Heart right ventricle (tissue), 16 donors: Measurements from ENCODE around the gene KIF21B. TPM values are rescaled to one million over a fixed set of nuclear protein-coding genes. Genes with fewer than 3 reads are reported as not detected.

Experiments
- ATAC-seq, 8 donors: fragments of 200-7000 bp; cut with Tn5 transposase; one replicate each; pipeline ENCODE4 v1.9.1; 2020; ENCODE audit warnings: mild to moderate bottlenecking in 8 of 8, moderate library complexity in 8 of 8, moderate number of reproducible peaks in 1 of 8
- DNase-seq, 2 donors: peaks; one replicate each; pipeline ENCODE4 v3.0.0-alpha.2; 2020
- H3K27ac ChIP-seq, 10 donors: fragments of 200-600 bp; sonication (generic) in 2 of 10; one replicate each; pipeline versions ENCODE4 v1.5.0 to v1.8.0; 2020 to 2022; ENCODE audit warnings: mild to moderate bottlenecking in 3 of 10
- H3K27me3 ChIP-seq, 7 donors: fragments of 200-600 bp; one replicate each; pipeline ENCODE4 v1.8.0; 2021 to 2022; ENCODE audit warnings: mild to moderate bottlenecking in 2 of 7
- H3K36me3 ChIP-seq, 9 donors: fragments of 200-600 bp; sonication (generic) in 1 of 9; one replicate each; pipeline versions ENCODE4 v1.5.0 to v1.8.0; 2020 to 2022; ENCODE audit warnings: mild to moderate bottlenecking in 2 of 9
- H3K4me1 ChIP-seq, 9 donors: fragments of 200-600 bp; sonication (generic) in 1 of 9; one replicate each; pipeline versions ENCODE4 v1.5.0 to v1.8.0; 2020 to 2022; ENCODE audit warnings: mild to moderate bottlenecking in 4 of 9
- H3K4me3 ChIP-seq, 10 donors: fragments of 200-600 bp; sonication (generic) in 2 of 10; one replicate each; pipeline versions ENCODE4 v1.5.0 to v1.8.0; 2020 to 2022; ENCODE audit warnings: mild to moderate bottlenecking in 7 of 10, moderate library complexity in 2 of 10
- H3K9me3 ChIP-seq, 11 donors: fragments of 200-600 bp in 10 of 11; sonication (generic) in 2 of 11; one replicate each; pipeline versions ENCODE4 v1.5.0 to v1.8.0; 2013 to 2022; ENCODE audit warnings: mild to moderate bottlenecking in 2 of 11, control low read depth in 1 of 11, moderate library complexity in 1 of 11
- WGBS, 2 donors: extraction: QIAGEN DNeasy Blood & Tissue Kit; methylation state at CpG; one replicate each; pipeline ENCODE4 v1.1.7; 2013; ENCODE audit warnings: inconsistent platforms in 1 of 2; 5-methylcytosine and 5-hydroxymethylcytosine counted together
- intact Hi-C, 10 donors: fragments of 100-400 bp; cut with DNase I; formaldehyde crosslinking; loops; one replicate each; pipeline versions ENCODE4 v1.11.1 to v1.14.2; 2022
- polyA plus RNA-seq, 2 donors: library from polyadenylated mRNA; stranded (reverse); fragments of 200-250 nt; gene quantifications; one replicate each; pipeline ENCODE4 v1.2.3, GENCODE V29; 2013
- total RNA-seq, 10 donors: library from RNA; stranded (reverse); fragmentation: NEBNext Ultra II Directional in 3 of 10; extraction: Animal tissue kit (Norgen Biotek cat#: 25700) in 3 of 10; gene quantifications; one replicate each; pipeline versions ENCODE4 v1.2.1 to v1.2.4, GENCODE V29; 2021 to 2023
- TF ChIP-seq, protein P1 (sequence below), 9 donors: fragments of 200-600 bp; sonication (generic) in 2 of 9; IDR thresholded peaks; one replicate each; pipeline versions ENCODE4 v1.5.0 to v1.8.0; 2021 to 2022; ENCODE audit warnings: antibody characterized with exemption in 9 of 9, mild to moderate bottlenecking in 5 of 9, moderate library complexity in 1 of 9
- donor health status: Arrhythmogenic right ventricular cardiomyopathy.
- donor health status: ischemic (EF 13 %, LVEDD 7.1; RV severe dilation, severe dysfunction).
- donor health status: healthy with polysubstance abuse.
- donor health status: DM: no; HTN: yes; CAD: no.
- donor health status: DM: no; HTN: no; CAD: no.
- donor health status: ischemic (EF 25% LVEDD 6.9; RV normal size, moderate dysfunction).
- donor health status: ischemic (EF 25% LVEDD 5.7; RV mildly dilated, moderate dysfunction).
- donor health status: healthy.
- donor health status: DM: yes; HTN: yes; CAD: no.
- donor health status: Ischemic cardiomyopathy.
- donor health status: ischemic (EF 35%, LVEDD 5.7; RV mildly dilated, moderate dysfunction).
- donor health status: nonischemic (EF 11% LVEDD 7.7; RV severe dilation, severe dysfunction).
- donor health status: DM: yes; HTN: yes; CAD: no.
- donor health status: PGD.
- donor health status: ischemic (EF 29% LVEDD 5.4; RV normal size, mild dysfunction).
- donor health status: nonischemic (EF 23%, LVEDD 6.1; RV moderate dilation, normal function).

Gene KIF21B
- total and polyA plus RNA-seq, 12 donors: 0.10 to 2.6 (median 0.41) TPM

DNA sequence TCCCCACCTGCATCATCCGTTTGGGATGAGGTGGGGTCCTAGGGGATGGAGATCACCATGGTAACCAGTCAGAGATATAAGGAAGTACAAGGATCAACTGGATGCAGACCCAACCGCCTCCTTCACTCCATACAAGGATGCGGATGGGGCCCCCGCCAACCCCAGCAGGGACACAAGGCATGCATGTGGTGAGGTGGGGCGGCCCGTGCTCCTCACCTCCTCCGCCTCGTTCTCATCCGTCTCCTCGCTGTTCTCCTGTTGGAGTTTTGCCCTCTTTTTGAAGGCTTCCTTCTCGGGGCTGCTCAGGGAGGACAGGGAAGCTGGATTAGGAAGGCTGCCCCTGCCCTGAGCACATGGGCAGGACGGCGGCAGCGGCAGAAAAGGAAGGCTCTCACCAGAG lies 23.8 kb downstream of the KIF21B start:
- no peak for DNase-seq
- Histone ChIP-seq H3K27ac (no peak overlapping the region), H3K9me3 (no peaks in the 10 kb centered on the region), H3K36me3 (peaks cover 0 to 65% (median 0%) of the 10 kb centered on the region in 9 donors), H3K27me3 (no peaks in the 10 kb centered on the region), H3K4me3 (no peak overlapping the region), H3K4me1 (no peaks in the 10 kb centered on the region)
- intact Hi-C loops: no loop called here
- 91 to 96% methylated on average over 14 of the region's 14 CpGs for WGBS, 2 donors
- no peak for ATAC-seq
- TF ChIP-seq, protein P1, sequence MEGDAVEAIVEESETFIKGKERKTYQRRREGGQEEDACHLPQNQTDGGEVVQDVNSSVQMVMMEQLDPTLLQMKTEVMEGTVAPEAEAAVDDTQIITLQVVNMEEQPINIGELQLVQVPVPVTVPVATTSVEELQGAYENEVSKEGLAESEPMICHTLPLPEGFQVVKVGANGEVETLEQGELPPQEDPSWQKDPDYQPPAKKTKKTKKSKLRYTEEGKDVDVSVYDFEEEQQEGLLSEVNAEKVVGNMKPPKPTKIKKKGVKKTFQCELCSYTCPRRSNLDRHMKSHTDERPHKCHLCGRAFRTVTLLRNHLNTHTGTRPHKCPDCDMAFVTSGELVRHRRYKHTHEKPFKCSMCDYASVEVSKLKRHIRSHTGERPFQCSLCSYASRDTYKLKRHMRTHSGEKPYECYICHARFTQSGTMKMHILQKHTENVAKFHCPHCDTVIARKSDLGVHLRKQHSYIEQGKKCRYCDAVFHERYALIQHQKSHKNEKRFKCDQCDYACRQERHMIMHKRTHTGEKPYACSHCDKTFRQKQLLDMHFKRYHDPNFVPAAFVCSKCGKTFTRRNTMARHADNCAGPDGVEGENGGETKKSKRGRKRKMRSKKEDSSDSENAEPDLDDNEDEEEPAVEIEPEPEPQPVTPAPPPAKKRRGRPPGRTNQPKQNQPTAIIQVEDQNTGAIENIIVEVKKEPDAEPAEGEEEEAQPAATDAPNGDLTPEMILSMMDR (IDR thresholded peaks at IDR 0.05): no peak

DNA sequence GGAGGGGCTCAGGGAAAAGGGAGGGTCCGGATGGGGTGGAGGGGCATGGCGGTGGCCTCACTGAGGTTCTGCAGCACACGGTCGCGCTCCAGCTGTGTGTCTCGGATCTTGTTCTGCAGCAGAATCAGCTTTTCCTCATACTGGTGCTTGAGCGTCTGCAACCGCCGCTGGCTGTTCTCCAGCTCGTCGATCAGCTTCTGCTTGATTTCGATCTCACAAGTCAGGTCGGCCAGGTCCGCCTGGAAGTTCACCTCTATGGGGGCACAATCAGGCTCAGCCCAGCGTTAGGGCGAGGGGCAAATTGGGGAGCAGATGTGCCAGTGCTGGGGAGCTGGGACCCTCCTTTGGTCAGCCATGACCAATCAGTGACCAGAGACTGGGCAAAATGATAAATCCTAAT lies 25.2 kb downstream of the KIF21B start:
- ATAC-seq: no peak

DNA sequence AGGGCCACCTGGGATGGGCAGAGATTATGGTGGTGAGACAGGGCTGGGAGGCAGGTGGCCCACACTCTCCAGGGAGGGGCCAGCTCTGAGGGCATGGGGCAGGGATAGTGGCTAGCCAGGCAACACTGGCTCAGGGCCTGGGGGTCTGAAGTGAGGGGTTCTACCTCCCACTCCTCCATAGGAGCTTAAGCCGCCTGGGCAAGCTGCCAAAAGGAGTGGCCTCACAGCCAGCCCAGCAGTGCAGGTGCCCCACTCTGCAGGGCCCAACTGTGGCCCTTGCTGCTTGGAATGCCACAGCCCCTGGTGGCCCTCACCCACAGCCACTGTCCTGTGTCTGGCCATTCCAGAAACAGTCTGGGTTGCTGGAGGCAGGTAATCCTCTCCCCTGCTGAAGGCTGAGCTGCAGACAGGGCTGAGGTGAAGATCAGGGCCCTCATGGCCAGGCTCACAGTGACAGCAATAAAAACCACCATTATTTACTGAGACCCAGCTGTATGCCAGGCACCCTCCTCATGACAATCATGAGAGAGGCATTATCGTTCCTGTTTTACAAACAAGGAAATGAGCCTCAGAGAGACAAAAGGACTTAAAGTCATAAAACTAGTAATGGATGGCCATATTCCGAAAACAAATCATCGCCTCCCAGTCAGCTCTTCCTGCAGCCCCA lies 31.0 kb downstream of the KIF21B start:
- Histone ChIP-seq H3K4me3 (no peak overlapping the region), H3K4me1 (no peaks in the 10 kb centered on the region), H3K36me3 (peaks cover 0 to 71% (median 0%) of the 10 kb centered on the region in 9 donors), H3K9me3 (no peaks in the 10 kb centered on the region), H3K27ac (no peak overlapping the region), H3K27me3 (no peaks in the 10 kb centered on the region)
- no peak for ATAC-seq
- DNase-seq: no peak
- WGBS, 2 donors: 77 to 88% methylated on average over 4 of the region's 4 CpGs
- TF ChIP-seq, protein P1 (IDR thresholded peaks at IDR 0.05): no peak
- intact Hi-C loops: no loop called here

More for the DNA sequence above, 25.2 kb downstream of the KIF21B start:
- Histone ChIP-seq H3K27me3 (no peaks in the 10 kb centered on the region), H3K4me3 (no peak overlapping the region), H3K9me3 (no peaks in the 10 kb centered on the region), H3K27ac (no peak overlapping the region), H3K36me3 (peaks cover 0 to 61% (median 0%) of the 10 kb centered on the region in 9 donors), H3K4me1 (no peaks in the 10 kb centered on the region)
- intact Hi-C loops: no loop called here
- TF ChIP-seq, protein P1 (IDR thresholded peaks at IDR 0.05): no peak
- WGBS, 2 donors: 94 to 96% methylated on average over 16 of the region's 16 CpGs
- no peak for DNase-seq

DNA sequence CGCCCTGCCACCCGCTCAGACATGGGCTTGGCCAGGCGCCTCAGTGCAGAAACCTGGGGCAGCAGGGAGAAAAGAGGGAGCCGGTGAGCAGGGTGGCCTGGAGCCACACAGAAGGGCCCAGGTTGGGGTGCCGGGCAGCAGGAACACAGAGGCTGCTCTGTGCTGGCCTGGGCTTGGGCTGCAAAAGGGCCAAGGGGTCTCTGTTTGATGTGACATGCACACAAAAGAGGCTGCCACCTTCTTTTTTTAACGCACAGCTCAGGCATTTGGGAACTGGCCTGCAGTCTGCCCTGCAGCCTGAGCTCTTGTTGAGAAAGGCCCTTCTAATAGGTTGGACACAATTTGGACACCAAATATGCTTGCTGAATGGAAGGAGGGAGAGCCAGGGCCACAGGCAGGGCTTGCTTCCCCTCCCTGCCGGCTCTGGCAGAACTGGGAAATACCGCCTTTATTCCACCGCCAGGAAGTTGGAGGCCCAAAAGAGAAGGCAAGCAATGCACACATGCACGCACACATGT lies 32.4 kb downstream of the KIF21B start:
- Histone ChIP-seq H3K4me1 (no peaks in the 10 kb centered on the region), H3K4me3 (no peak overlapping the region), H3K36me3 (peaks cover 0 to 80% (median 0%) of the 10 kb centered on the region in 9 donors), H3K27me3 (no peaks in the 10 kb centered on the region), H3K27ac (no peak overlapping the region), H3K9me3 (no peaks in the 10 kb centered on the region)
- intact Hi-C loops: no loop called here
- 76 to 90% methylated on average over 10 of the region's 10 CpGs for WGBS, 2 donors
- no peak for DNase-seq
- TF ChIP-seq, protein P1 (IDR thresholded peaks at IDR 0.05): no peak
- ATAC-seq: no peak
